ENCODE measurements around the gene ZNF181. TPM values are rescaled to one million over a fixed set of nuclear protein-coding genes. Genes with fewer than 3 reads are reported as not detected.

The ZNF181 gene
- total RNA-seq, 4 donors from 2014 or later: 18.6 to 47.6 (median 28.5) TPM

DNA sequence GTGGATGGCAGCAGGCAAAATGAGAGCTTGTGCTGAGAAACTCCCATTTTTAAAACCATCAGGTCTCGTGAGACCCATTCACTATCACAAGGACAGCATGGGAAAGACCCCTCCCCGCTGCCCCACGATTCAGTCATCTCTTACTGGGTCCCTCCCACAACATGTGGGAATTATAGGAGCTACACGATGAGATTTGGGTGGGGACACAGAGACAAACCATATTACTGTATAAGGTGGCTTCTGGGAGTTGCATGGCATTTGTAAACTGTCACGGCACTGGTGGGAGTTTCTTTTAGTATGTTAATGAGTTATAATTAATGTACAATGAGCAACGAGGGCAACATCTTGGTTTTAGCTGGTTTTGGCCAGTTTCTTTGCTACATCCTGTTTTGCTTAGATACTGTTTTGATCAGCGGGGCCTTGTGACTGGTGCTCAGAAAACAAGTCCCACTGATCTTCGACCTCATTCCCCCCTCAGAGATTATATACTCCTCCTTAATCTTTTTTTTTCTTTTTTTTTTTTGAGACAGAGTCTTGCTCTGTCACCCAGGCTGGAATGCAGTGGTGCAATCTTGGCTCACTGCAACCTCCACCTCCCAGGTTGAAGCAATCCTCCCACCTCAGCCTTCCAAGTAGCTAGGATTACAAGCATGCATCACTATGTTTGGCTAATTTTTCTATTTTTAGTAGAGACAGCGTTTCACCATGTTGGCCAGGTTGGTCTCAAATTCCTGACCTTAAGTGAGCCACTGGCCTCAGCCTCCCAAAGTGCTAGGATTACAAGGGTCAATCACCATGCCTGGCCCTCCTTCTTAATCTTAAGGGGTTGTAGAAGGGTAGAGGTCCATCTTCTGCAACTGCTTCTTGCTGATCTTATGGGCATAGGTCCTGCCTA, 60.3 kb downstream of the ZNF181 start:
- TF ChIP-seq EP300 (IDR thresholded peaks at IDR 0.05): no peak
- no peak for TF ChIP-seq CTCF (IDR thresholded peaks at IDR 0.05)
- no peak for TF ChIP-seq POLR2A (IDR thresholded peaks at IDR 0.05)
- no peak for TF ChIP-seq POLR2AphosphoS5 (IDR thresholded peaks at IDR 0.05)
- WGBS, 2 donors (ENCODE audit: low coverage in 1 of 2): 77 to 79% methylated on average over 4 to 9 of the region's 9 CpGs
- Histone ChIP-seq H3K4me1 (no peaks in the 10 kb centered on the region), H3K27ac (no peak overlapping the region), H3K27me3 (peaks cover 6% of the 10 kb centered on the region), H3K4me3 (no peak overlapping the region), H3K9me3 (no peaks in the 10 kb centered on the region), H3K36me3 (no peaks in the 10 kb centered on the region)
- ATAC-seq: no peak

Other genes with a start within 250 kb of the ZNF181 start
- 1 to 10 TPM in 1 of 4 donors, under 1 TPM in 2, not detected in 1; 0.40 to 1.1 (median 0.81) TPM for gene SCGB2B2, start 57.1 kb upstream of the ZNF181 start, total RNA-seq
- 10 to 100 TPM; 18.6 to 44.8 (median 28.8) TPM for gene ZNF302, start 56.6 kb upstream of the ZNF181 start, total RNA-seq
- 1 to 10 TPM; 4.8 to 7.1 (median 5.6) TPM for gene ZNF599, start 39.0 kb downstream of the ZNF181 start, total RNA-seq
- 1 to 10 TPM in 3 of 4 donors, under 1 TPM in 1; 0.94 to 2.8 (median 2.4) TPM for gene ZNF30, start 192.7 kb downstream of the ZNF181 start, total RNA-seq
- gene ZNF792, start 230.0 kb downstream of the ZNF181 start, total RNA-seq: 10 to 100 TPM in 1 of 4 donors, 1 to 10 TPM in 3; 6.5 to 10.2 (median 7.3) TPM

All from gastroesophageal sphincter (tissue), 4 donors.